Hematopoietic multipotent progenitor cell treated with erythropoietin and hydrocortisone succinate and interleukin-3 and kit ligand, for 6 days (in vitro differentiated cells): ENCODE measurements around the gene PLCB1.
A peak's percentile ranks its signal among the peaks of the same experiment; 100 is the strongest.

Experiments
- DNase-seq: peaks from one replicate; pipeline ENCODE4 v3.0.0-alpha.2; 2015

PLCB1 gene

DNA sequence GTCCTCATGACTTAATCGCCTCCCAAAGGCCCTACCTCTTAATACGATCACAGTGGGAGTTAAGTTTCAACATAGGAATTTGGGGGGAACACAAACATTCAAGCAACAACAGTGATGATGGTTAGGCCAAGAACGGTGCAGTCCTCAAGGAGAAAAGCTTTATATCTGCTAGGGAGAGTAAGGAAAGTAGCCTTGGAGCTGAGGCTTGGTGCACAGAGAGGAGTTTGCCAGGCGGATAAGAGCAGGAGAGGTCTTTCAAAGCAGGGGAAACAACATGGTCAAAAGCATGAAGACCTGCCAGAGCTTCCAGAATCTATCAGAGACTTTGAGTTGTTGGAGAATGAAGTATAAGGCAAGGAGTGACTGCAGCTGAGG is 119.1 kb downstream of the PLCB1 start:
- DNase-seq, result no peak

DNA sequence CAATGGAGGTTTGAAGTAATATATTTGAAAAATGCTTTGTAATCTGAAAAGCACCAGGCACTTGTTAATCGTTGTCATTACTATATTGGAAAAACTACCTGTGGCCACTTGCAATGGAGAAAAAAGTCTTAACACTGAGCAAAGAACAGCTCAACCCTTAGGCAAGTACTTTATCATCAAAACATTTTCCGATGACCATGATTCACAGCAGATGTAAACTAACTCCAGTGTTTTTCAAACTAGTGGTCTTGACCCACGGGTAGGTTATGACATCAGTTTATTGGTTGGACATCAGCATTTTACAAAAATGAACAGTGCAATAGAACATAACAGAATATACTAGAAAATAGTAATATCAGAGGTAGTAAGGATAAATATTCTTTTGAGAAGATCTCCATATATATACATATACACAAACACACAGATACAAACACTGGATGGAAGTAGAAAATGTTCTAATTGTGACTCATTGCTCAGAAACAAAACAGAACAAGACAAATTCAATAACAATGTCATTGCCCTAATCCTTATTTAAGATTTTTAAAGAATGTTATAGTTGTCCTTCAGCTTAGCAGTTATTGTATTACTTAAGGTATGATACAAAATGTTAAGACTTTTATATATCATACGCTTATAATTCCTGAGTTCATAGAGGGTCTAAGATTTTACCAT is 123.0 kb downstream of the PLCB1 start:
- no peak for DNase-seq

DNA sequence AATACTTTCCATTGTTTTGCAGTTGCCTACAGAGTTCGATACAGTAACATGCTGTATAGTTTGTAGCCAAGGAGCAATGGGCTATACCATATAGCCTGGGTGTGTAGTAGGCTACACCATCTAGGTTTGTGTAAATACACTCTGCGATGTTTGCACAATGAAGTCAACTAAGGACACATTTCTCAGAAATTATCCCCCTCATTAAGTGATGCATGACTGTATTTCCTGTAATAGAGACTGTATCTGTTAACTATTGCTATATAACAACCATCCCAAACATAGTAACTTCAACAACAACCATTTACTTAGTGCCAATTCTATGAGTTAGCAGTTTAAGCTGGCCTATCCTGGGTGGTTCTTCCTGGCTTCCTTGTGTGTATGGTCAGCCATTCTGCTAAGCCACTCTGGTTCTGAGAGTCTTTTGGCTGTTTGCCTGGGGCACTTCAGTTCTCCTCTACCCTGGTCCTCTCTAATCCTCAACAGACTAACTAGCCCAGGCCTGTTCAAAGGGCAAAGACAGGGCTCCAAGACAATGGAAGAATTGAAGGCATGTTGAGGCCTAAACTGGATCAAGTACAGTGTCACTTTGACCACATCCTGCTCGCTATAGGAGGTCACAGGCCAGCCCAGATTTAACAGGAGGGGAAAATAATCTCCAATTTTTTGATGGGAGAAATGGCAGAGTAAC is 124.0 kb downstream of the PLCB1 start:
- DNase-seq, result no peak

DNA sequence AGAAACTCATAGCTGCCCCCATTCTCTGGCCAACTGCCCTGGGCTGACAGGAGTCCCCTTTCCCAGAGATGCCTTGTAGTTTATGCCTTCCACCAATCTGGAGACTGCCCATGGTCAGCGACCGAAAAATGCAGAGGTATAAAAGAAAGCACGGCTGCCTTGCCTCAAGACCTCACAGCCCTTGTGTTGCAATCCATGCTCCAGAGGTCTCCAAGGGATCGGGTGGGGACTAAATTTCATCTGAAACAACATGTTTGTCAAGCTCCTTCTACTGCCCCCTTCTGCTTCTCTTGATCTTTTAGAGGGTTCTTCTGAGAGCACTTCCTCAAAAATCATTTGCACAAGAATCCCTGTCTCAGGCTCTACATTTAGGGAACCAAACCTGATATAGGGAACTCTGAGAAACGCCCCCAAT is 128.8 kb downstream of the PLCB1 start:
- DNase-seq, result peak; percentile 16

DNA sequence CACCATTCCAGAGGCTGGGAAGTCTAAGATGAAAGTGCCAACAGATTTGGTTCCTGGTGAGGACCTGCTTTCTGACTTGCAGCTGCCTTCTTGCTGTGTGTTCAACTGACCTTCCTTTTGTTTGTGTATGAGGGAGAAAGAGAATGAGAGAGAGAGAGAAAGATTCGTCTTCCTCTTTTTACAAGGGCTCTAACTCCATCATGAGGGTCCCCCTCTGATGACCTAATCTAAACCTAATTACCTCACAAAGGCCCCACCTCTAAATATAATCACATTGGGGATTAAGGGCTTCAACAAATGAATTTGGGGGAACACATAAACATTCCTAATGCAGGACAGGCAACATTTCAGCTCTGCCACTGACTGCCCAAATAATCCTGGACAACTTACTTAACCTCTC is 130.7 kb downstream of the PLCB1 start:
- DNase-seq, result no peak

DNA sequence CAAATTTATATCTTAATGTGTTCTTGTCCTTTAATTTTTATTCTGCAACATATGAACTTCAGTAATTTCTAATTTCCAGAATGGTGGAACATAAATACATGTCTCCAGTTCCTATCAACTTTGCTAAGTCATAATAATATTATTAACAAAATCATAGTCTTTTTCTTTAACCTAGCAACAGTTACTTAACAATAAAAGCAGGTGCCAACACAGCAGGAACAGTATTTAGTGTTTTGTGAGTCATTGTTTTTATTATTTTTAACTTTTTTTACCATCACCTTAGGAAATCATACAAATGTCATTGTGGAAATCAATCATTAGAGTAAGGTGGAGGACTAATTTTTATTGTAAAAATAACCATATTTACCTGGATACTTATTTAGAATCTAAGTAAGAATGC is 133.5 kb downstream of the PLCB1 start:
- no peak for DNase-seq

DNA sequence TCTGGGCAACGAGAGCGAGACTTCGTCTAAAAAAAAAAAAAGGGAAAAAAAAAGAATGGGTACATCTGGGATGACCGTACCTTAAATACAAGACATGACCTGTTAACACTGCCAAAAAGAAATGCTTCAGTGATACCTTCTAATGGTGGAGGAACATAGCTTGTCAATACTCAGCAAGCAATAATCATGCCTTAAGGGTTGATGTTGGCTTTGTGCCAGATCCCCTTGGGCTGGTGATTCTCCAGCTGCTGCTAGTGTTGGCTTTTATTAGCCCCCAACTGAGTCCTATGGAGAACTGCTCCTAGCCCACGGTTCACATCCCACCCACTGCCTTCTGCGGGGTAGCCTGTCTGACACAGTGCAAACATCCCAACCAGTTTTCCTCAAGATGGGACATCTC is 134.9 kb downstream of the PLCB1 start:
- DNase-seq, result no peak

DNA sequence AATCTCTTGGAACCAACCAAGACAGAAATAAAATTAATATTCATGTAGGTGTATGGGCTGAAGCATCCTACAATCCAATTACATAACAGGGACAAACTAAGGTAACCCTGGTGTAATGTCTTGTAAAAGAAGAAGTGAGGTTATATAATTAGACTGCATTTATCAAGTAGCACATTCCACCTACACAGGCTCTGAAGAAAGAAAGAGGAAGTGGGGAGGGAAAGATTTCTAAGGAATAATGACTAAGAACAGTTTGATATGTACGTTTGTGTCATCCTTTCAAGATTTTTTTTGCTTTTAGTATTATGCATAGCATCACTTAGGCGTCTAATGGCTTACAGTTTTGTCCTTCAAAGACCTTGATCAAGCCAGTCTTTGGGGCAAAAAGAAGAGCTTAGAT is 139.7 kb downstream of the PLCB1 start:
- peak; percentile 27 for DNase-seq

DNA sequence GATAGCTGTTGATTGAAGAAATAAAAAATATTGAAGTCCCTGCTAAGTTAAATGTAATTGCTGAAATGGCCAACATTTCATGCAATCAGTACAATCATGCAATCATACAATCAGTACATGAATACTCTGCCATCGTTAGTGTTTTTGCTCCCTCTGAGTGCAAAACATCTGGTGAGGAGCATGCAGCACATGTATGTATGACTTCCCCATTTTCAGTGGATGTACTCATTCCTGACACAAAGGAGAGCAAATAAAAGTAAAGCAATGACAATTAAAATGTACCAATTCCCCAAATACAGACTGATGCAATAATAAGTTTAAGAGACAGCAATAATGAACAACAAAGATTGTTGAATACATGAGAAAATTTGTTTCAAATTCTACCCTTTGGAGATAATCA is 140.7 kb downstream of the PLCB1 start:
- DNase-seq, result peak; percentile 30

DNA sequence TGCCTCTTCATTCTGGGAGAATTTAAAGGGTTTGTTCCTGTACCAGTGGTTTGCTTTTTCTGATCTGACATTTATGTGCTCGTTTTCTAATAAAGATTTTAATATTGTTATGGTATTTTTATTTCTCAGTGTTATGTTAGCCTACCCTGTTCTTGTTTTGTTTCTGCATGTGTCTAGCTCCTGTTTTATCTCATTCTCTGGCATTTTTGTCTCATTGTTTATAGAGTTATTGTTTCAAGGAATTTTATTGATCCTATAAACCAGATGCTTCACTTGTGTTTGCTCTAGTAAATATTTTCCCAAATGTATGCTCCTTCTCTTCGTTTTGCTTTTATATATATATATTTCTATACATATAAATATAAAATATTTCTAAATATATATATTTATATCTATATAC is 152.8 kb downstream of the PLCB1 start:
- DNase-seq, result no peak

DNA sequence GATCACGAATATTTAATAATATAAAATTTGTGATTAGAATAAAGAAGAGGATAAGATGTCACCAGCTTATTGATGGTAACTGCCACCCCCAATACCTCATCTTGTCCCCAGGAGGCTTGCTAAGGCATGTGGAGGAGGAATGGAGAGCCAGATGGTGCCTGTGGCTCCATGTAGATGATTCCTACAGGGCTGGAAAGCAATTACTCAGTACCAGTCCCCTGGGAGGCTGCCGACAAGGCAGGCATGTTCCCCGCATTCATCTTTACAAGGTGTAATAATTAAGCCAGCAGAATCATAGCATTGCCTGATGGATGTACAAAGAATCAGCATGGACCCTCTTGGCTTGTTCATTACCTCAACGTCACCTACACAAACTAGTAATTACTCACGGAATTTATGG is 155.3 kb downstream of the PLCB1 start:
- DNase-seq, result no peak

DNA sequence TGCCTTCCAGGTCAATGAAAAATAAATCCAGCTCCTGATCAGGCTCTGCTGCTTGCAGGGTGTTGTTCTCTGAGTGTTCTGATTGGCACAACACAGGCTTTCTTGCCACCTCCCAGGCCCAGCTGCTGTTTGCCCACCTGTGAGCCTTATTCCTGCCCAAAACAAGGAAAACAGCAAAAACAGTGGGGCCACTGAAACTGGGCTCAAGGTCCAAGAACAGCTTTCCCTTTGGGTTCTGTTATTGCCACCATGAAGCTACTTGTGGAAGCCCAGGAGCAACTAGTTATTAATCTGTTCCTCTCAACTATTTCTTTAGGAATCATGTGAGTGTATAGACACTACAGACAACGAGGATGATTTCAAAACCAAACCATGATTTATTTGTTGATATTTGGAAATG is 159.1 kb downstream of the PLCB1 start:
- no peak for DNase-seq

DNA sequence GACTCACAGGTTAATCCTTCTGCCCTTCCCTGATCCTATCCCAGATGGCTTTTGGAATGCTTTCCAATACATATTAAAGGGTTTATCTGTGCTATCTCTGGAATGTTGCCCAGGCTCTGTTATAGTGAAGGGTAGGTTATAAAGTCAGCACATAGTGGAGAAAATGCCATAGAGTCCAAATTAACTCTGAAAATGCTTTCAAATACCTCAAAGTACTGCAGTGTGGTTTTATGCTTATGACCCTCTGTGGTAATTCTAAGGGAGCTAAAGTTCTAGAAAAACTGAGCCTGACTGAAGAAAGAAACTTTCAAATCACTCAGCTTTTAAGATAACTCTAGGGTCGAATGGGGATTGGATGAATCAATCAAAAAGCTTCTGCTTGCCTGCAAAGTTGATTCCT is 159.8 kb downstream of the PLCB1 start:
- no peak for DNase-seq

DNA sequence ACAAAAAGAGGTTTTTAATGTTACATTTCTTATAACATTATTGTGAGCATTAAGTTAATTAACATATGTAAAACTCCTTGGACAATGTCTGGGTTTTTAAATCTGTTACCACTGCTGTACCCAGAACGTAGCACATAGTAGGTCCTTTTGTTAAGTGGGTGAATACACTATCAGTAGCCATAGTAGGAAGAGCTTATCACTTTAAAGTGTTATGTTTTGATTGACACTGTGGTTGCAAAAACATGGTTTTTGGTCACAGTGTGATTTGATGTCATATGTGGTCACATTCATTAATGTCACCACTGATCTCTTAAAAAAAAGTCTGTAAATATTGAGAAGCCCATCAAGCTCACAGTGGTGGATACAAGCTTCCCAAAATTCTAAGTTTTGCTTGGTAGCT is 160.7 kb downstream of the PLCB1 start:
- DNase-seq, result no peak

DNA sequence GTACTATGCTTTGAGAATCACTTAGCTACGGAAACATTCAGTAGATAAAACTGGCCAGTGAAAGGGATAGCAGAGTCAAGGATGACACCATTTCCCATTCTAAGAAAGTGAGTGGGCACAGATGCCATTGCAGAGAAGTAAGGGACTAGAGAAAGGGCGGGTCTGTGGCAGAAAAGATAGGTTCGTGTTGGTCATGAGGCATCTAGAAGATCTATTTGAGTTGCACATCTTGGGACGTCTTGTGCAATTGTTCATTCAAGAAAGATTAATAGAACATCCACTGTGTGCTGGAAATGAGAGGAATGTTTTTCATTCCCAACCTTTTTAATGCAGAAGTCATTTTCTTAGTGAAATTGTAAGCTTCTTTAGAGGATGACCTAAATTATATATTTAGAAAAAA is 161.7 kb downstream of the PLCB1 start:
- DNase-seq, result no peak

DNA sequence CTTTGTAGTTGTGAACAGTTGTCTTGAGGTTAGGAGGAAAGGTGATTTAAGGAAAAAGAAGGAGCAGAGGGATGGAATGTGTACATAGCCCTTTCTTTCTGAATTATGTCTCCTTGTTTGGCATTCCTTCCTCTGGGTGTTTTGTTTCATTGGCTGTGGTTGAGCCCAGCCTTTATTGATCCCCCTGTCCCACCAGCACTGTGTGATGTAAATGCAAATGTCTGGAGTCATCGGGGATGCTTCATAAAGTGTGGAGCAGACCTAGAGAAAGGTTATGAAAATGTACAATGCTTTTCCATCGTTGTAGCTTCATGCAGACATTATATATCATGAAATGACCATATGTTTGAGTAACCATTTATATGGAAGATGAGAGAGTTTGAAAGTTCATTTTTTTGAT is 164.5 kb downstream of the PLCB1 start:
- no peak for DNase-seq

DNA sequence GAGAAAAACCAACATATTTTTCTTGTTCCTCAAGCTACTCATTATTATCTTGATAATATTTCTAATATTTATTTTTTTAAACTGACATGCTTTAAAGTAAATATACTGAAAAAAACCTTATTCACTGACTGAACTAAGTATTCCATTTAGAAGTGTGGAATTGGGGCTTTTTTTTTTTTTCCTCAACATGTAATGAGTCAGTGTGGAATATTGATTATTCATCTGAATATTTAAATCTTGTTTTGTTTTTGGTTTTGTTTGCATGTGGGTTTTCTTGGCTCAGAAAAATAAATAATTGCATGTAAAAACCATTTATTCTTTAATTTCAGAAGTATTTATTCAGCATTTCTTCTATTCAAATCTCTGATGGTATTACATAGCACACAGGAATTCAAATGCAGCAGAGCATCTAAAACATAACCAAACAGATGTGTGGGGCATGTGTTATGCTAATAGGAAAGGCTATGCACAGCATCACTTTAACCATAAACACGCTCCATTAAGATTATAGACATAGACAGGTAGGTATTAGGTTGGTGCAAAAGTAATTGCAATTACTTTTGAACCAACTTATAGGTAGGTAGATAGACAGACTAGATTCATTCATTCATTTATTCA is 166.5 kb downstream of the PLCB1 start:
- no peak for DNase-seq

DNA sequence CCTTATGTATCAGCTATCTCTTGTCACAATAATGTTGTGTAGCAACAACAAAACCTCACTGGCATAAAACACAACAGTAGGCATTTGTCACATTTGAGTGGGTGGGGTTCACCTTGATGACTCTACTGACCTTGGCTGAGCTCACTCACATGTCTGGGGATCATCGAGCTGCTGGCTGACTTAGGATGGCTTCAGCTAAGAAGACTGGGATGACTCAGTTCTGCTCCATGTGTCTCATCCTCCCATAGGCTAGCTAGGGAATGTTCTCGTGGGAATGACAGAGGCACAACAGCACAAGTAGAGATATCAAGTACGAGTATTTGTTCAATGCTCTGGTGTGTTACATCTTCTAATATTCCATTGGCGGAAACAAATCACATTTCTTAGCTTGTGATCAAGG is 167.9 kb downstream of the PLCB1 start:
- no peak for DNase-seq

DNA sequence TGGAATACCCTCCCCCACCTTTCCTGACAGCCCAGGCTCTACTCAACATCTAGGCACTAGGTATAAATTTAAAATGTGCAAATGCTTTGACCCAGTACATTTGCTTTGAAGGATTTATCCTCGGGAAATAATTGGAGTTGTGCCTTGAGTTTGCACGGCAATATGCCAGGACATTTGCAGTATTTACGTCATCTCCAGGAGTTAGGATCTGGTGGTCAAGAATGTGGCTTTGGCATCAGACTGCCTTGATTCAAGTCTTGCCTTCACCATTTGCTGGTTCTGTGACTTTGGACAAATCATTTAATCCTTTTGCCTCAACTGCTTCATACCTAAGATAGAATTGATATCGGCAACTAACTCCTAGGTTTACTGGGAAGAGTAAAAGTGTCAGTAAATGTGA is 169.6 kb downstream of the PLCB1 start:
- DNase-seq, result no peak

DNA sequence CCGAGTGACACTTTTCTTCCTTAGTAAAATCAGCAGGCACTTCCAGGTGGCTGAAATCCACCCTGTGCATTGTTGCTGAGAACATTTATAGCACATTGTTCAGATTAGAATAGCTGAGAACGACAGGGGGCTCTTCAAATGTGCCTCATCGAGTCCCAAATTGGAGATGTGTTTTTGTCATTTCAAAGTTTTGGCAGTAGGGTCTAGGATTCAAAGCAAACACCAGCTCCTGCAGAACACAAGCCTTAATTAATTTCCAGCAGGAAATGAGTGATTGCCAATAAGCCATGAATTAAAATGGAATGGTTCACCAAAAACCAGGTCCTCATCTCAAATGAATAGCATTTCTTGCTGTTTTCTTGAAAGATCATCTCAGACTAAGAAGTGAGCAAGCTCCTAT is 171.6 kb downstream of the PLCB1 start:
- no peak for DNase-seq

DNA sequence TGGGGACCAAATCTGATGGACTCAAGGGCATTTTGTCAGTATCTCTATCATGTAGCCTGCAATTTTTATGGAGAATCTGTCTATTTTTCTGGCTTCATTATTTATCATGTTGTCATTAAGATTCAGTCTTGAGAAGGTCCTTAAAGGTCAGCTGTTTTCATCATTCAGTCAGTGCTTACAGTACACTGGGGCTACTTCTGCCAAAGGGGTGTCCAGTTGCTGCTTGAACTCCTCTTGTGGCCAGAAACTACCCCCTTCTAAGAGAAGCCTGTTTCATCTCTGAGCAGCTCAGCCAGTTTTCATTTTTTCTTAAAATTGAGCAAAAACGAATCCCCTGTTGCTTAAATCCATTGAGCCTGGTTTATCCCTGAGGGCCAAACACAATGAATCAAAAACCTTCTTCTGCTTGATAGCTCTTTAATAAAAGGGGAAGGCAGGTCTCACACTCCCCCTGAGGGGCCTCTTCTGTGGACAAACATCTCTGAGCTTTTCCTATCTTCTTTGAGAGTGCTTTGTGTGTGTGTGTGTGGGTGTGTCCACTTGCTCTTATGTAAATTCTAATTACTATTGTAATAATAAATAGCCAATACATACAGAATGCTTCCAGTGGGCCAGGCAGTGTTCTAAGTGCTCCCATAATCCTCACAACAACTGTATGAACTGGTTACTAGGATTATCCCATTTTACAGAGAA is 172.2 kb downstream of the PLCB1 start:
- DNase-seq, result no peak

DNA sequence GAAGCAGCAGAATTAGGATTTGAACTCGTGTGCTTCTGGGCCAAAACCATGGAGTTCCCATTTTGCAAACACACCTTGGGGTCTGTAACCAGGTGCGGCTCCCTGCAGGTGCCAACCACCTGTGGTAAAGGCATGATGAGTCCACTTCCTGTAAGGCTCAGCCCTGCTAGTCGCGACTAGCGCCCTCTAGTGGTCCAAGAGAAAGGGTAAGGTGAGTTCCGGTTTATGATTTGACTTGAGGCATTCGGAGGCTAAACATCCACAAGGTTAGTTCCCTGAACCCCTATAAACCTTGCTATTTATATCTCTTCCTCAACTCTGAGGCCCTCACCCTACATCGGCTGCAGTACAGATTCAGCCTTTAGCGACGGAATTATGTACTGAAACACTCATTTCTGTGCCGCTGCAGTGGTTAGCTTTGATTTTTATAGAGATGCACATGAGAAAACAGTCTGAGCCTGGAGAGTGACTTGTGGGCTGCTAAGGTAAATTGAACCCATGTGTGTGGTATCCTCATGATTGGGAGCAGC is 173.4 kb downstream of the PLCB1 start:
- DNase-seq, result peak; percentile 80

DNA sequence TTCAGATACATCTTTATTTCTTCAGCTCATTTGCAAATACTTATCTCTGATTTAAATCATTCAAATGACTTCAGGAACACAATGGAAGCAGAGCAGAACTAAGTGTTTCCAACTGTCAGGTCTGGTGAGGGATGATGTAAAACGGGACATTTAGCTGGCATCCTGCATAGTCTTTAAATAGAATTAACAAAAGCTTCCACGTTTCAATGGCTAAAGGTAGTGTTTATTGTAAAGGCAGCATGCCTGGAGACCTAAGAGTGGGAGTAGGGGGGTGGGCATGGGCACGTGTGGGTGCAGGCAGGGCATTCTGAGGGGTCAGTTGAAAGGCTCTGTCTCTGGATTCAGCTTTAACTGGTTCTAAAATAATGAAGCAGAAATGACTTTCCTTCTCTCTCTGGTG is 174.9 kb downstream of the PLCB1 start:
- DNase-seq, result no peak

DNA sequence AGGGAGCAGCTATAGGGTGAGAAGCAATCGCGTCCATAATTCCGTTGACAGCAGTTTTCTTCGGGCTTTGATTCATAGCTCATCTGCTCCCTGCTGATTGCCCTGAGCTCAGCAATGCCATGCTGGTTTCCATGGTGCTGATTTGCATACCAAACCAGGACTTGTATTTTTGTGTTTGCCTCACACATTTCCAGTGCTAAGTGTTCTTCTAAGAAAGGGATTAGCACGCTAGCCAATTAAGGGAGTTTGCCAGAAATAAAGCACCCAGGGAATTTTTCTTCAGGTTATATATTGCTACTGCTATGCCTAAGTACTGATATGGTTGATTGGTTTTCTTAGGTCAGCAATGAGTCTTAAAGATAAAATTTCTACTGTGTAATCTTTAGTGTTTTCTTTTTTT is 177.6 kb downstream of the PLCB1 start:
- DNase-seq, result no peak
